ENCODE data around the gene GPSM1. TPM values are rescaled to one million over a fixed set of nuclear protein-coding genes. Genes with fewer than 3 reads are reported as not detected.

The GPSM1 gene
- total RNA-seq, 1 experiment from 2014 or later: 24.7 TPM

DNA sequence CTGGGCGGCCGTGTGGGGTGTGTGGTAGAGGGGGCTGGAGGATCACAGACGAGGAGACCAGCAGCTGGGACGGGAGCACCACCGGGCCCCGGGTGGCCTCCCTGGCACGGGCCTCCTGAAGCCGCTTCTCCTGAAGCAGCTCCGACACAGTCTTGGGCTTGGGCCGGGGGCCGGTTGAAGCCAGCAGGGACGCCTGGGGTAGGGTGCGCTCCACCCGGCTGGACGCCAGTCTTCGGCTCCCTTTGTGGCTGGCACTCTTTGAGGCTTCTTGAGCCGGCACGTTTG is 51.6 kb downstream of the GPSM1 start:
- no peaks in the 10 kb centered on the region for H3K9me3 Mint-ChIP-seq
- Histone ChIP-seq H3K4ac (ENCODE audit: low read depth, low read length) (no peak overlapping the region), H3K18ac (ENCODE audit: insufficient read length, low read depth, low read length) (no peak overlapping the region), H2BK20ac (ENCODE audit: low read depth, low read length, poor library complexity, severe bottlenecking) (no peak overlapping the region), H2BK5ac (ENCODE audit: insufficient read length, low read length) (no peak overlapping the region), H3K9me3 (ENCODE audit: control insufficient read depth, low read depth, low read length) (no peaks in the 10 kb centered on the region), H3K79me2 (ENCODE audit: insufficient read depth, low read length) (no peaks in the 10 kb centered on the region), H2AK5ac (ENCODE audit: insufficient read length, low read length) (no peak overlapping the region), H3K27ac (ENCODE audit: insufficient read length, low read depth, low read length) (no peak overlapping the region), H4K5ac (ENCODE audit: insufficient read length, low read depth, low read length) (no peak overlapping the region), H3K9ac (ENCODE audit: extremely low read depth, insufficient read length, low read length) (no peak overlapping the region), H3K79me1 (ENCODE audit: insufficient read depth, low read depth, low read length, poor library complexity, severe bottlenecking) (no peaks in the 10 kb centered on the region), H2BK12ac (ENCODE audit: insufficient read length, low read depth, low read length) (no peak overlapping the region), H4K91ac (ENCODE audit: insufficient read length, low read depth, low read length) (no peak overlapping the region), H3T11ph (ENCODE audit: low read length) (no peak overlapping the region), H4K20me1 (ENCODE audit: control insufficient read depth, insufficient read depth, insufficient read length) (no peaks in the 10 kb centered on the region), H3K27me3 (ENCODE audit: insufficient read depth, low read length) (no peaks in the 10 kb centered on the region), H2BK15ac (ENCODE audit: low read depth, low read length) (no peak overlapping the region), H2BK120ac (ENCODE audit: low read depth, low read length, poor library complexity, severe bottlenecking) (no peak overlapping the region), H3K23ac (ENCODE audit: insufficient read length, low read depth, low read length) (no peak overlapping the region), H3K4me2 (ENCODE audit: insufficient read depth, insufficient read length, low read length) (no peak overlapping the region), H3K23me2 (ENCODE audit: insufficient read length, low read depth, low read length, poor library complexity, severe bottlenecking) (no peaks in the 10 kb centered on the region), H4K8ac (replicated peaks; ENCODE audit: insufficient read length, low read depth, low read length) (no peak overlapping the region), H3K56ac (ENCODE audit: insufficient read length, low read depth, low read length) (no peak overlapping the region), H3K14ac (ENCODE audit: insufficient read depth, low read length) (no peak overlapping the region), H3K4me1 (ENCODE audit: insufficient read depth, low read length) (no peaks in the 10 kb centered on the region), H2AFZ (ENCODE audit: low read length) (no peak overlapping the region)
- H3K36me3 Mint-ChIP-seq (ENCODE audit: insufficient read depth in 1 of 3, low read depth in 3 of 3): peaks cover 4 to 41% (median 23%) of the 10 kb centered on the region in 3 experiments; a peak in 6 of 7 replicates
- no peak for TF ChIP-seq CTCF (conservative IDR thresholded peaks at IDR 0.05)
- H3K27ac Mint-ChIP-seq: peak overlapping the region in 1 of 3 experiments; percentile 48; a peak in 1 of 7 replicates
- no peaks in the 10 kb centered on the region for H3K4me1 Mint-ChIP-seq
- no peaks in the 10 kb centered on the region for H3K27me3 Mint-ChIP-seq (ENCODE audit: low read depth)
- WGBS (ENCODE audit: extremely low coverage, insufficient read length, low lambda C conversion rate): no CpG with 5 or more reads among the region's 18 CpGs
- no peak overlapping the region for H3K4me3 Mint-ChIP-seq
- DNase-seq: no peak
